Caco-2 (cell line): ENCODE data around the gene DCXR. TPM values are rescaled to one million over a fixed set of nuclear protein-coding genes. Genes with fewer than 3 reads are reported as not detected.
"Not testable (repeated sequence)": the region's sequence is repeated elsewhere in the genome, so short reads cannot be mapped to it uniquely, and the experiment has no call there.

Experiments used
- BruUV-seq: library from RNA; stranded (reverse); fragments of 400-500 nt; replicated peaks from 2 replicates; lab custom pipeline; 2021; lab: Mats Ljungman, UMichigan
- CTCF ChIA-PET: fragments of 300-600 bp; sonication (Branson Sonifier 250); formaldehyde crosslinking; loops from one replicate; lab custom pipeline; 2022; ENCODE audit warnings: antibody characterized with exemption; lab: Charles Lee
- POLR2A ChIA-PET: fragments of 300-600 bp; sonication (Branson Sonifier 250); formaldehyde crosslinking; loops from one replicate; lab custom pipeline; 2022; ENCODE audit warnings: antibody characterized with exemption; lab: Charles Lee
- DNase-seq, 2 experiments: peaks; one replicate each; pipeline versions ENCODE4 v3.0.0 to v3.0.0-alpha.2; 2020 to 2022
- H3K27me3 ChIP-seq: replicated peaks from 2 replicates; pipeline ENCODE4 v1.6.0; 2011; ENCODE audit warnings: low read length; ENCODE audit not compliant: control insufficient read depth, insufficient read depth
- H3K36me3 ChIP-seq: 2 replicates; pipeline ENCODE4 v1.5.1; 2011; ENCODE audit warnings: low read length; ENCODE audit not compliant: control insufficient read depth, insufficient read depth
- H3K4me1 ChIP-seq: fragments of 250-450 bp; sonication (Bioruptor Pico); 2 replicates; pipeline ENCODE4 v1.5.1; 2020; ENCODE audit warnings: mild to moderate bottlenecking
- H3K4me3 ChIP-seq: 2 replicates; pipeline ENCODE4 v1.5.1; 2011; ENCODE audit warnings: low read depth, mild to moderate bottlenecking, control low read depth, low read length
- H3K9me3 ChIP-seq: fragments of 250-450 bp; sonication (Bioruptor Pico); 2 replicates; pipeline ENCODE4 v1.5.1; 2020; ENCODE audit warnings: mild to moderate bottlenecking, moderate library complexity
- H3K27ac Mint-ChIP-seq: one replicate; pipeline ENCODE4 v1.8.0; 2022; ENCODE audit warnings: mixed read lengths; ENCODE audit not compliant: unreplicated experiment
- H3K27me3 Mint-ChIP-seq: one replicate; pipeline ENCODE4 v1.8.0; 2022; ENCODE audit warnings: mixed read lengths; ENCODE audit not compliant: insufficient read depth, unreplicated experiment
- H3K36me3 Mint-ChIP-seq: one replicate; pipeline ENCODE4 v1.8.0; 2022; ENCODE audit warnings: mild to moderate bottlenecking, mixed read lengths; ENCODE audit not compliant: insufficient read depth, unreplicated experiment
- H3K4me1 Mint-ChIP-seq: one replicate; pipeline ENCODE4 v1.8.0; 2022; ENCODE audit warnings: low read depth, mixed read lengths; ENCODE audit not compliant: unreplicated experiment
- H3K4me3 Mint-ChIP-seq: one replicate; pipeline ENCODE4 v1.8.0; 2022; ENCODE audit warnings: mild to moderate bottlenecking, moderate library complexity, mixed read lengths; ENCODE audit not compliant: unreplicated experiment
- H3K9me3 Mint-ChIP-seq: one replicate; pipeline ENCODE4 v1.8.0; 2022; ENCODE audit warnings: mixed read lengths; ENCODE audit not compliant: unreplicated experiment
- intact Hi-C: fragments of 100-400 bp; cut with micrococcal nuclease; formaldehyde crosslinking; loops from one replicate; pipeline ENCODE4 v1.10.0; 2022; ENCODE audit not compliant: unreplicated experiment
- total RNA-seq: library from RNA; stranded (reverse); gene quantifications from 2 replicates; pipeline ENCODE4 v1.2.3, GENCODE V29; 2022
- TF ChIP-seq, protein P1 (sequence below), 2 experiments: fragments of 200-600 bp in 1 of 2; IDR thresholded peaks; 1 replicate in 1 of 2; 2 replicates in 1 of 2; pipeline versions ENCODE4 v1.5.1 to v1.8.0; 2011 to 2022; ENCODE audit warnings: antibody characterized with exemption in 1 of 2, control low read depth in 1 of 2, inconsistent platforms in 1 of 2, low read depth in 1 of 2, low read length in 1 of 2, mild to moderate bottlenecking in 1 of 2, moderate library complexity in 1 of 2; ENCODE audit not compliant: insufficient read depth in 1 of 2, severe bottlenecking in 1 of 2, unreplicated experiment in 1 of 2

Gene DCXR
- total RNA-seq, 1 experiment from 2014 or later, result 197 TPM

- Histone ChIP-seq H3K27me3 (no peaks in the 10 kb centered on the region), H3K4me1 (peaks cover 4% of the 10 kb centered on the region; the same call in 1 of the 2 replicates), H3K4me3 (no peak overlapping the region), H3K9me3 (no peaks in the 10 kb centered on the region), H3K36me3 (no peaks in the 10 kb centered on the region)
- ChIA-PET POLR2A (no interaction called here), CTCF (no interaction called here)
- H3K4me3 Mint-ChIP-seq, result no peak overlapping the region
- no peak overlapping the region for H3K27ac Mint-ChIP-seq
- H3K27me3 Mint-ChIP-seq, result no peaks in the 10 kb centered on the region
- peaks cover 9% of the 10 kb centered on the region for H3K9me3 Mint-ChIP-seq
- no peak for DNase-seq
- BruUV-seq, result no TSS peak
- intact Hi-C loops, result no loop called here
- TF ChIP-seq, protein P1, sequence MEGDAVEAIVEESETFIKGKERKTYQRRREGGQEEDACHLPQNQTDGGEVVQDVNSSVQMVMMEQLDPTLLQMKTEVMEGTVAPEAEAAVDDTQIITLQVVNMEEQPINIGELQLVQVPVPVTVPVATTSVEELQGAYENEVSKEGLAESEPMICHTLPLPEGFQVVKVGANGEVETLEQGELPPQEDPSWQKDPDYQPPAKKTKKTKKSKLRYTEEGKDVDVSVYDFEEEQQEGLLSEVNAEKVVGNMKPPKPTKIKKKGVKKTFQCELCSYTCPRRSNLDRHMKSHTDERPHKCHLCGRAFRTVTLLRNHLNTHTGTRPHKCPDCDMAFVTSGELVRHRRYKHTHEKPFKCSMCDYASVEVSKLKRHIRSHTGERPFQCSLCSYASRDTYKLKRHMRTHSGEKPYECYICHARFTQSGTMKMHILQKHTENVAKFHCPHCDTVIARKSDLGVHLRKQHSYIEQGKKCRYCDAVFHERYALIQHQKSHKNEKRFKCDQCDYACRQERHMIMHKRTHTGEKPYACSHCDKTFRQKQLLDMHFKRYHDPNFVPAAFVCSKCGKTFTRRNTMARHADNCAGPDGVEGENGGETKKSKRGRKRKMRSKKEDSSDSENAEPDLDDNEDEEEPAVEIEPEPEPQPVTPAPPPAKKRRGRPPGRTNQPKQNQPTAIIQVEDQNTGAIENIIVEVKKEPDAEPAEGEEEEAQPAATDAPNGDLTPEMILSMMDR (IDR thresholded peaks at IDR 0.05; ENCODE audit: insufficient read depth in 1 of 2, low read depth in 1 of 2, low read length in 1 of 2, severe bottlenecking in 1 of 2, unreplicated experiment in 1 of 2), result no peak
- peaks cover 4% of the 10 kb centered on the region for H3K36me3 Mint-ChIP-seq
- no peaks in the 10 kb centered on the region for H3K4me1 Mint-ChIP-seq
Observed at GRCh38 chr17:82042649-82043048, 5.2 kb upstream of the DCXR start.

- TF ChIP-seq, protein P1 (IDR thresholded peaks at IDR 0.05; ENCODE audit: insufficient read depth in 1 of 2, low read depth in 1 of 2, low read length in 1 of 2, severe bottlenecking in 1 of 2, unreplicated experiment in 1 of 2), result no peak
- H3K27me3 Mint-ChIP-seq, result no peaks in the 10 kb centered on the region
- peaks cover 10% of the 10 kb centered on the region for H3K4me1 ChIP-seq
- BruUV-seq, result no TSS peak
- peaks cover 9% of the 10 kb centered on the region for H3K9me3 Mint-ChIP-seq
- no peak overlapping the region for H3K4me3 ChIP-seq
- H3K27ac Mint-ChIP-seq, result no peak overlapping the region
- no peak for DNase-seq
- ChIA-PET POLR2A (no interaction called here), CTCF (interaction anchor here (0.9 to 1.4 kb wide), 3 partner anchors 10 to 39 kb away, joined by 3 to 7 read pairs (median 7); partner anchors contain the start of gene RAC3)
- no peaks in the 10 kb centered on the region for H3K9me3 ChIP-seq
- no peaks in the 10 kb centered on the region for H3K36me3 ChIP-seq
- H3K4me1 Mint-ChIP-seq, result no peaks in the 10 kb centered on the region
- intact Hi-C loops, result no loop called here
- peaks cover 10% of the 10 kb centered on the region for H3K36me3 Mint-ChIP-seq
- no peaks in the 10 kb centered on the region for H3K27me3 ChIP-seq
- no peak overlapping the region for H3K4me3 Mint-ChIP-seq
Observed at GRCh38 chr17:82041144-82041814, 3.8 kb upstream of the DCXR start.

DNA sequence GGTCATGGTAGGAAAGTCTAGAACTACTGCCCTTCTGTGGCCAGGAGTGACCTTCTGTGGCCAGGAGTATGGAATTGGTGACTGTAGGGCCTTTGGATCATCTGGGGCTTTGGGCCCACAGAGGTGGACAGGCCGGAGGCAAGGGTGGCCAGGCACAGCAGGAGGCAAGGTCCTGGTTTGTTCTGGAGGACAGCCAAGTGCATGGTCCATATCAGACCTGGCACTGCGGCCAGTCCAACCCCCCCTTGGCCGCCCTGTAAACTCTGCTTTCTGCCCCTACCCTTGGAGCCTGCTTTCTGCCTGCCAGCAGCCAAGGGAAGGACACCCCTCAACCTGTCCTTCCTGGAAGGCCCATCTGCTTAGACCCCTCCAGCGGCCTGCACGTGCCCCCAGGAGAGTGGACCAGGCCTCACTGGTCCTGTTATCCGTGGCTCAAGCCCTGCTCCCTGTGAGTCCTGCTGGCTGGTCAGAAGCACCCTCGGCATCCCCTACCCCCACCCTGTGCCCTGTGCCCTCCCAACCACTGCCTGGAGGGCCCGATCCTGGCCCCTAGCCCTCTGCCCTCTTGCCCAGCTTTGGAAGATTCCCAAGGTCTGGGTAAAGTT, 2.3 kb upstream of the DCXR start:
- TF ChIP-seq, protein P1 (IDR thresholded peaks at IDR 0.05; ENCODE audit: insufficient read depth in 1 of 2, low read depth in 1 of 2, low read length in 1 of 2, severe bottlenecking in 1 of 2, unreplicated experiment in 1 of 2), result no peak
- no peaks in the 10 kb centered on the region for H3K27me3 Mint-ChIP-seq
- H3K36me3 Mint-ChIP-seq, result peaks cover 15% of the 10 kb centered on the region
- ChIA-PET POLR2A (no interaction called here), CTCF (interaction anchor here (1.5 kb wide), 1 partner anchor 17 kb away, joined by 3 read pairs; the partner anchor contains the start of genes CENPX and LRRC45)
- H3K27me3 ChIP-seq, result no peaks in the 10 kb centered on the region
- peaks cover 9% of the 10 kb centered on the region for H3K9me3 Mint-ChIP-seq
- no TSS peak for BruUV-seq
- peaks cover 5% of the 10 kb centered on the region for H3K4me1 Mint-ChIP-seq
- no peak for DNase-seq
- no peak overlapping the region for H3K27ac Mint-ChIP-seq
- H3K36me3 ChIP-seq, result no peaks in the 10 kb centered on the region; the same call in 1 of the 2 replicates
- peaks cover 14% of the 10 kb centered on the region for H3K4me1 ChIP-seq
- H3K4me3 Mint-ChIP-seq, result no peak overlapping the region
- no peaks in the 10 kb centered on the region for H3K9me3 ChIP-seq
- no peak overlapping the region for H3K4me3 ChIP-seq
- intact Hi-C loops, result no loop called here

- DNase-seq, H3K27ac Mint-ChIP-seq, H3K4me3 ChIP-seq, H3K9me3 ChIP-seq, H3K27me3 Mint-ChIP-seq, H3K27me3 ChIP-seq, H3K4me1 Mint-ChIP-seq, H3K4me3 Mint-ChIP-seq, H3K36me3 ChIP-seq, POLR2A ChIA-PET, intact Hi-C loops, H3K9me3 Mint-ChIP-seq, BruUV-seq: not testable (repeated sequence)
- H3K4me1 ChIP-seq, result peaks cover 14% of the 10 kb centered on the region
- H3K36me3 Mint-ChIP-seq, result peaks cover 15% of the 10 kb centered on the region
- CTCF ChIA-PET, result interaction anchor here (1.5 kb wide), 1 partner anchor 16 kb away, joined by 3 read pairs; the partner anchor contains the start of genes CENPX and LRRC45
Observed at GRCh38 chr17:82038796-82039409, 1.4 kb upstream of the DCXR start.
